ENCODE measurements around the gene CENPX.
A peak's percentile ranks its signal among the peaks of the same experiment; 100 is the strongest.

CENPX gene

DNA sequence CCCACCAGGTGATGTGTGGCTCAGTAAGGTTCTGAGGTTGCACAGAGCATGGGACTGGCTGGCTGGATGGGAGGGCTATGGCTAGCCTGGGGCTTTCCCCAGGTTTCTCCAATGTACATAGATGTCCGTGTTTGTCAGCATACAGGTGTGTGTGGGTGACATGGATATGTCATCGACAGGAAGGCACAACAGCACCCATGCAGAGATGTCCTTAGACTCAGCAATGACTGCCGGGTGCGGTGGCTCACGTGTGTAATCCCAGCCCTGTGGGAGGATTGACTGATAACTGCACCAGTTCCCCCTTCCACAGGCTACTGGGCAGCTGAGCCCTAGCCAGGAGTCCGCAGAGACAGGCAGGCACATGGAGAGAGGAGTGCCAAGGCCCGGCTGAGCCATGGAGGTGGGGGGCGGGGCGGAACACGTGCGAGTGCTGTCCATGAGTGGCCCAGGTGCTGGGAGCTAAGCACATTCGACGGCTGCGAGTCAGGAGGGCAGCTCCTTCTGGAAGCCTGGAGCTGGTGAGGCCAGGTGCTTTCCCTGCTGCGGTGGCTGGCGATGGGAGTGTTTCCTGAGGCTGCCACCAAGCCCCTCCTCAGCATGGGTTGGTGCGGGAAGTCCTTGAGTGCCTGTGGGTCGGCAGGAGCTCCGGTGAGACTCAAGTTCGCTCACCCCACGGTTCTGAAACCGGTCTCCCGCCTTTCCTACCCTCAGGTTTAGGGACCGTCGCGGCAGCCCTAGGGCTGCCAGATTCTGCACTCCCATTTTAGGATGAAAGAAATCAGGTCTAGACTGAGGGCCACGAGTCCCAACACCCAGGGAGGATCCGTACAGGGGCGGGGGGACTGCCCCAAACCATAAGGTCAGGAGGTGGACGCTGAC, 46.1 kb downstream of the CENPX start:
- DNase-seq (ENCODE audit: low spot score in 2 of 2) (peak in 1 of 2 donors; percentile 30), ATAC-seq (ENCODE audit: low read depth) (peak; percentile 5)

DNA sequence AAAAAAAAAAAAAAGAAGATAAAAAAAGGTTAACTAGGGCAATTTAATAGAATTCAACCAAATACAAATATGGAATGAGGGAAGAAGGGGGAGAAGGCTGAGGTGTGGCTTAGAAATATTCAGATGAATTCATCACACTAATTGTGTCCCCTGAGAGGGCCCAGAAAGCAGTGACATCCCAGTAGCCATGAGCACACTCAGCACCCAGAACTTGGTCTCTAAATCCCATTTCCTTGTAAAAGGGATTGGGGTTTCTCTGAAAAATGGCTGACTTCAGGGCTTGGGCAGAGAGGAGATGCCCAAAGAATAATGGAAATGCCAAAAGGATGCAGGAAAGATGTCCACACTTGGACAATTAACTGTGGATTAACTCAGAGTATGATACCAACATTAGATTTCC, 49.2 kb downstream of the CENPX start:
- H3K27me3 Mint-ChIP-seq, result peaks cover 5% of the 10 kb centered on the region
- H3K4me1 Mint-ChIP-seq, result peaks cover 13% of the 10 kb centered on the region
- no peak overlapping the region for H3K27ac Mint-ChIP-seq
- H3K36me3 Mint-ChIP-seq, result no peaks in the 10 kb centered on the region
- DNase-seq (ENCODE audit: low spot score in 2 of 2), result no peak
- ATAC-seq (ENCODE audit: low read depth), result no peak
- H3K9me3 Mint-ChIP-seq, result no peaks in the 10 kb centered on the region
- H3K4me3 Mint-ChIP-seq, result no peak overlapping the region

More for the DNA sequence above, 46.1 kb downstream of the CENPX start:
- peak overlapping the region; percentile 96 for H3K27ac Mint-ChIP-seq
- H3K9me3 Mint-ChIP-seq, result no peaks in the 10 kb centered on the region
- H3K4me1 Mint-ChIP-seq, result peaks cover 20% of the 10 kb centered on the region
- H3K36me3 Mint-ChIP-seq, result no peaks in the 10 kb centered on the region
- H3K4me3 Mint-ChIP-seq, result peak overlapping the region; percentile 100
- peaks cover 2% of the 10 kb centered on the region for H3K27me3 Mint-ChIP-seq

DNA sequence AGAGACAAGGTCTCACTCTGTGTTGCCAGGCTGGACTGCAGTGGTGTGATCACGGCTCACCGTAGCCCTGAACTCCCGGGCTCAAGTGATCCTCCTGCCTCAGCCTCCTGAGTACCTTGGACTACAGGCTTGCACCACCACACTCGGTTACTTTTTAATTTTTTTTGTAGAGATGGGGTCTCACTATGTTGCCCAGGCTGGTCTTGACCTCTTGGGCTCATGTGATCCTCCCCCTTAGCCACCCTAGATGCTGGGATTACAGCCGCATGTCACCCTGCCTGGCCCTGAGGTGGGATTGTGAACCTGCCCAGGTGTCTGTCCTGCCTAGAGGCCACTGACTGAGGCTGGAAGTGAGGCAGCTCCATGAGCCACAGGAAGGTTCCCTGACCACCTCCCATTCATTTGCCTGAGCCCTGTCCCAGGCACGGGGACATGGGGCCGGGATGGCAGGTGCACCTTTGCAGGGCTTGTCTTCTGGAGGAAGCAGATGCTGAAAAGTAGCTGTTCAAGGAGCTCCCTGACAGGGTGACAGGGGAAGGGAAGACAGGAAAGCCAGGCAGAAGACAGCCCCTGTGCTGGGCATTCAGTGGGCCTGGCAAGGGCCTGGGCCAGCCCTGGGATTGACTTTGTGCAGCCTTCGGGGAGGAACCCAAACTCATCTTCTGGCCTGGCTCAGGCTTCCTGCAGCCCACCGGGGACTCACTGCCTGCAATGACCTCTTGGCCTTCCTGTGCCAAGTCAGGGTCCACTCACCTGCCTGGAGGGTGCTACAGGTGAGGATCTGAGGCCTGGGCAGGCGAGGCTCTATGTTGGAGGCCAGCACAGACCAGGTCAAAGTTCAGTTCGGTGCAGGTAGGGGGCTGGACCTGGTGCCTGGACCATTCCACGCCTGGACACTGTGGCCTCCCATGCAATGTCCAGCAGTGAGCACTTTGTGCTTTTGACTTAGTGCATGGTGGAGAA, 53.5 kb downstream of the CENPX start:
- peaks cover 3% of the 10 kb centered on the region for H3K27me3 Mint-ChIP-seq
- H3K4me1 Mint-ChIP-seq, result peaks cover 8% of the 10 kb centered on the region
- ATAC-seq (ENCODE audit: low read depth), result no peak
- H3K4me3 Mint-ChIP-seq, result no peak overlapping the region
- no peak overlapping the region for H3K27ac Mint-ChIP-seq
- no peaks in the 10 kb centered on the region for H3K36me3 Mint-ChIP-seq
- no peak for DNase-seq (ENCODE audit: low spot score in 2 of 2)
- H3K9me3 Mint-ChIP-seq, result no peaks in the 10 kb centered on the region
